ENCODE data around the gene ADCK1. TPM values are rescaled to one million over a fixed set of nuclear protein-coding genes. Genes with fewer than 3 reads are reported as not detected.
"Not testable (repeated sequence)": the region's sequence is repeated elsewhere in the genome, so short reads cannot be mapped to it uniquely, and the experiment has no call there.

Gene ADCK1
- total RNA-seq, 1 donor from 2014 or later = 10.8 TPM

DNA sequence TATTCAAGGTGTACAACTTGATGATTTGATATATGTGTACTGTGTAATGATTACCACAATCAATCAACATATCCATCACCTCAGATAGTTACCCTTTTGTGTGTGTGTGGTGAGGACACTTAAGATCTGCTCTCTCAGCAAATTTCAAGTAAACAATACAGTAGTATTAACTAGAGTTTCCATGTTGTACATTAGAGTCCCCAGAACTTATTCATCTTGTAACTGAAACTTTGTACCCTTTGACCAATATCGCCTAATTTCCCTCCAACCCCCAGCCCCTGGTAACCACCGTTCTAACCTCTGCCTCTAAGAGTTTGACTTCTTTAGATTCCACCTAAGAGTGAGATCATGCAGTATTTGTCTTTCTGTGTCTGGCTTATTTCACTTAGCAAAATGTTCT is 12.1 kb downstream of the ADCK1 start:
- Histone ChIP-seq H3K9me3 (no peaks in the 10 kb centered on the region), H3K4me3 (no peak overlapping the region), H3K4me1 (no peaks in the 10 kb centered on the region), H3K36me3 (no peaks in the 10 kb centered on the region), H3K27me3 (no peaks in the 10 kb centered on the region), H3K27ac (no peak overlapping the region)
- intact Hi-C loops (cut with DNase I) = no loop called here
- TF ChIP-seq POLR2AphosphoS5 (IDR thresholded peaks at IDR 0.05; ENCODE audit: insufficient read depth in 1 of 2, low read depth in 1 of 2) (no peak), POLR2A (IDR thresholded peaks at IDR 0.05) (no peak)
- TF ChIP-seq, protein P1, sequence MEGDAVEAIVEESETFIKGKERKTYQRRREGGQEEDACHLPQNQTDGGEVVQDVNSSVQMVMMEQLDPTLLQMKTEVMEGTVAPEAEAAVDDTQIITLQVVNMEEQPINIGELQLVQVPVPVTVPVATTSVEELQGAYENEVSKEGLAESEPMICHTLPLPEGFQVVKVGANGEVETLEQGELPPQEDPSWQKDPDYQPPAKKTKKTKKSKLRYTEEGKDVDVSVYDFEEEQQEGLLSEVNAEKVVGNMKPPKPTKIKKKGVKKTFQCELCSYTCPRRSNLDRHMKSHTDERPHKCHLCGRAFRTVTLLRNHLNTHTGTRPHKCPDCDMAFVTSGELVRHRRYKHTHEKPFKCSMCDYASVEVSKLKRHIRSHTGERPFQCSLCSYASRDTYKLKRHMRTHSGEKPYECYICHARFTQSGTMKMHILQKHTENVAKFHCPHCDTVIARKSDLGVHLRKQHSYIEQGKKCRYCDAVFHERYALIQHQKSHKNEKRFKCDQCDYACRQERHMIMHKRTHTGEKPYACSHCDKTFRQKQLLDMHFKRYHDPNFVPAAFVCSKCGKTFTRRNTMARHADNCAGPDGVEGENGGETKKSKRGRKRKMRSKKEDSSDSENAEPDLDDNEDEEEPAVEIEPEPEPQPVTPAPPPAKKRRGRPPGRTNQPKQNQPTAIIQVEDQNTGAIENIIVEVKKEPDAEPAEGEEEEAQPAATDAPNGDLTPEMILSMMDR (IDR thresholded peaks at IDR 0.05) = no peak
- DNase-seq (ENCODE audit: extremely low spot score in 2 of 2) = no peak

DNA sequence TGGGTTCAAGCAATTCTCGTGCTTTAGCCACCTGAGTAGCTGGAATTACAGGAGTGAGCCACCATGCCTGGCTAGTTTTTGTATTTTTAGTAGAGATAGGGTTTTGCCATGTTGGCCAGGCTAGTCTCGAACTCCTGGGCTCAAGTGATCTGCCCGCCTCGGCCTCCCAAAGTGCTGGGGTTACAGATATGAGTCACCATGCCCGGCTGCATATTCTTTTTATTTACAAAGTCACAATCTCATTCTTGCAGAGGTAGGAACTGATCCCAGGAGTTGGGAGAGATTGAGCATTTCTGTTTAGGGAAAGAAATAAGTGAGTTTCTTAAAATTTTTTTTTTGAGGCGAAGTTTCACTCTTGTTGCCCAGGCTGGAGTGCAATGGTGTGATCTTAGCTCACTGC is 12.8 kb downstream of the ADCK1 start:
- DNase-seq (ENCODE audit: extremely low spot score in 2 of 2); H3K9me3 ChIP-seq; intact Hi-C loops (cut with DNase I); H3K4me3 ChIP-seq; H3K4me1 ChIP-seq; H3K27ac ChIP-seq; H3K27me3 ChIP-seq; H3K36me3 ChIP-seq: not testable (repeated sequence)

DNA sequence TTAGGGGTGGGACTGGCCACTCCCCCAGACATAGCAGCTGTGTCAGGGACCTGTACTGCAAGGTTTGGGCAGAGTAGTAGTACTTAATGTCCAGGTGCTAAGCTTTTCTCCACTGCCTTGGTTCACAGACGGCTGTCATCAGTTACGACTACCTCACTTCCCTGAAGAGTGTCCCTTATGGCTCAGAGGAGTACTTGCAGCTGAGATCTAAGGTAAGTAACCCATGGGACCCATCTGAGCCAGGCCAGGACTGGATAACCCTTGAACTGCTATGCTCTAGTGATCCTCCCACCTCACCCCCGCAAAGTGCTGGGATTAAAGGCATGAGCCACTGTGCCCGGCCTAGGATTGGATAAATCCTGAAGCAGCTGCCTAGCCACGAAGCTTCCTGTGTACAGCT is 22.4 kb downstream of the ADCK1 start:
- H3K27me3 ChIP-seq = no peaks in the 10 kb centered on the region
- DNase-seq (ENCODE audit: extremely low spot score in 2 of 2) = no peak
- intact Hi-C loops (cut with DNase I) = no loop called here
- no peak overlapping the region for H3K27ac ChIP-seq
- peaks cover 0 to 12% of the 10 kb centered on the region in 2 donors for H3K36me3 ChIP-seq
- no peak overlapping the region for H3K4me3 ChIP-seq
- H3K4me1 ChIP-seq = no peaks in the 10 kb centered on the region
- H3K9me3 ChIP-seq = no peaks in the 10 kb centered on the region
- TF ChIP-seq, protein P1 (IDR thresholded peaks at IDR 0.05) = no peak
- no peak for TF ChIP-seq POLR2AphosphoS5 (IDR thresholded peaks at IDR 0.05; ENCODE audit: insufficient read depth in 1 of 2, low read depth in 1 of 2)
- no peak for TF ChIP-seq POLR2A (IDR thresholded peaks at IDR 0.05)

DNA sequence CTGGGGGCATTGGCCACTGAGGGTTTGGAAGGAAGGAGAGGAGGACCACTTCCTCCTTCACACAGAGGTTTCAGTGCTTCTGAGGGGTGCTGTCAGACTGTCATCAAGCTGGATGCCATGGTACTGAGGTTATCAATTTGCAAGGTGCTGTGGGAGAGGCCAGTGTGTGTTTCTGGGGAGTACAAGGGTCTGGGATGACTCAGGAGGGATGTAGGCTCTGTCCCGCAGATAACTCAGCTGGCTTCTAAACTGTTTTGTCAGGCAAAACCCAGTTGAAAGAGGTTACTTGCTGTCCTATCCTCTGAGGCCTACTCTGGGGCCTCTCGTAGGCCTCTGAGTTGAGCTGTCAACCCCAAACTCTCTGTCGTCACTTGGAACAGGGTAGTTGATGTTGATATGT is 22.8 kb downstream of the ADCK1 start:
- TF ChIP-seq, protein P1 (IDR thresholded peaks at IDR 0.05) = no peak
- TF ChIP-seq POLR2AphosphoS5 (IDR thresholded peaks at IDR 0.05; ENCODE audit: insufficient read depth in 1 of 2, low read depth in 1 of 2) = no peak
- no peak for TF ChIP-seq POLR2A (IDR thresholded peaks at IDR 0.05)
- no peaks in the 10 kb centered on the region for H3K9me3 ChIP-seq
- no peaks in the 10 kb centered on the region for H3K4me1 ChIP-seq
- no peak overlapping the region for H3K27ac ChIP-seq
- peaks cover 0 to 12% of the 10 kb centered on the region in 2 donors for H3K36me3 ChIP-seq
- H3K4me3 ChIP-seq = no peak overlapping the region
- H3K27me3 ChIP-seq = no peaks in the 10 kb centered on the region
- intact Hi-C loops (cut with DNase I) = no loop called here
- no peak for DNase-seq (ENCODE audit: extremely low spot score in 2 of 2)

DNA sequence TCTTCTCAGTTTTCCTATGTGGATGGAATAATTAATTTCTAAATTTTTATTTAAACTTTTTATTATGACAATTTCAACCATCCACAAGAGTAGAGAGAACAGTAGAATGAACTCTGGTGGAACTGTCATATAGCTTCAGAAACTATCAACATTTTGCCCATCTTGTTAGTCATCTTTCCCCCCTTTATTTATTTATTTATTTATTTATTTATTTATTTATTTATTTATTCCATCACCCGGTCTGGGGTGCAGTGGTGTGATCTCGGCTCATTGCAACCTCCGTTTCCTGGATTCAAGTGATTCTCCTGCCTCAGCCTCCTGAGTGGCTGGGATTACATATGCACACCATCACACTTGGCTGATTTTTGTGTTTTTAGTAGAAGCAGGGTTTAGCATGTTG is 23.5 kb downstream of the ADCK1 start:
- Histone ChIP-seq H3K27me3 (no peaks in the 10 kb centered on the region), H3K9me3 (no peaks in the 10 kb centered on the region), H3K4me3 (no peak overlapping the region), H3K4me1 (no peaks in the 10 kb centered on the region), H3K27ac (no peak overlapping the region), H3K36me3 (peaks cover 0 to 12% of the 10 kb centered on the region in 2 donors)
- TF ChIP-seq, protein P1 (IDR thresholded peaks at IDR 0.05) = no peak
- no peak for TF ChIP-seq POLR2AphosphoS5 (IDR thresholded peaks at IDR 0.05; ENCODE audit: insufficient read depth in 1 of 2, low read depth in 1 of 2)
- no peak for TF ChIP-seq POLR2A (IDR thresholded peaks at IDR 0.05)
- no peak for DNase-seq (ENCODE audit: extremely low spot score in 2 of 2)
- intact Hi-C loops (cut with DNase I) = no loop called here

Measured in vagina (tissue), 2 donors.